Stomach (tissue), 4 donors: ENCODE results near the gene CDC42.

ENCODE experiments used
- CTCF ChIP-seq, 7 experiments: fragments of 450-650 bp in 4 of 7; fragments of 200-600 bp in 3 of 7; sonication (generic) in 3 of 7; IDR thresholded peaks; one replicate each; pipeline ENCODE4 v1.5.1; 2016 to 2019; ENCODE audit warnings: antibody characterized with exemption in 7 of 7, control low read depth in 2 of 7, mild to moderate bottlenecking in 1 of 7
- POLR2A ChIP-seq, 4 donors: fragments of 450-650 bp; IDR thresholded peaks; one replicate each; pipeline ENCODE4 v1.6.1; 2016; ENCODE audit warnings: antibody characterized with exemption in 4 of 4, control low read depth in 2 of 4, mild to moderate bottlenecking in 1 of 4, moderate library complexity in 1 of 4
- POLR2AphosphoS5 ChIP-seq, 3 donors: sonication (generic); formaldehyde crosslinking; IDR thresholded peaks; one replicate each; pipeline ENCODE4 v1.6.1; 2016; ENCODE audit warnings: antibody characterized with exemption in 3 of 3

GRCh38 chr1:22139817-22140216 is 87.3 kb downstream of the CDC42 start:
- no peak for TF ChIP-seq POLR2A (IDR thresholded peaks at IDR 0.05)
- TF ChIP-seq CTCF (IDR thresholded peaks at IDR 0.05) = no peak
- TF ChIP-seq POLR2AphosphoS5 (IDR thresholded peaks at IDR 0.05) = no peak
